Brain microvascular endothelial cell (primary cell): ENCODE results near the gene CHAMP1.

Source experiments
- DNase-seq: peaks from one replicate; pipeline ENCODE4 v3.0.0-alpha.2; 2020
- H3K27ac ChIP-seq: fragments of 250-450 bp; sonication (Bioruptor Pico); 2 replicates; pipeline ENCODE4 v1.5.1; 2020; ENCODE audit warnings: mild to moderate bottlenecking, moderate library complexity
- H3K27me3 ChIP-seq: fragments of 250-450 bp; sonication (Bioruptor Pico); replicated peaks from 2 replicates; pipeline ENCODE4 v1.5.1; 2020; ENCODE audit warnings: mild to moderate bottlenecking
- H3K36me3 ChIP-seq: fragments of 250-450 bp; sonication (Bioruptor Pico); replicated peaks from 2 replicates; pipeline ENCODE4 v1.5.1; 2020; ENCODE audit warnings: mild to moderate bottlenecking
- H3K4me3 ChIP-seq: 2 replicates; pipeline ENCODE4 v1.5.1; 2011; ENCODE audit warnings: low read depth, mild to moderate bottlenecking, control low read depth, low read length, moderate library complexity
- CTCF ChIP-seq: IDR thresholded peaks from 2 replicates; pipeline ENCODE4 v1.5.1; 2011; ENCODE audit warnings: low read depth, mild to moderate bottlenecking, moderate library complexity, low read length, control low read depth, inconsistent platforms; ENCODE audit errors: missing control alignments
- in situ Hi-C: cut with HindIII; loops from 2 replicates; pipeline ENCODE4 v1.10.0; 2017; ENCODE audit warnings: low sequenced_read_pairs, low pct_ligation_motif_present

The CHAMP1 gene

DNA sequence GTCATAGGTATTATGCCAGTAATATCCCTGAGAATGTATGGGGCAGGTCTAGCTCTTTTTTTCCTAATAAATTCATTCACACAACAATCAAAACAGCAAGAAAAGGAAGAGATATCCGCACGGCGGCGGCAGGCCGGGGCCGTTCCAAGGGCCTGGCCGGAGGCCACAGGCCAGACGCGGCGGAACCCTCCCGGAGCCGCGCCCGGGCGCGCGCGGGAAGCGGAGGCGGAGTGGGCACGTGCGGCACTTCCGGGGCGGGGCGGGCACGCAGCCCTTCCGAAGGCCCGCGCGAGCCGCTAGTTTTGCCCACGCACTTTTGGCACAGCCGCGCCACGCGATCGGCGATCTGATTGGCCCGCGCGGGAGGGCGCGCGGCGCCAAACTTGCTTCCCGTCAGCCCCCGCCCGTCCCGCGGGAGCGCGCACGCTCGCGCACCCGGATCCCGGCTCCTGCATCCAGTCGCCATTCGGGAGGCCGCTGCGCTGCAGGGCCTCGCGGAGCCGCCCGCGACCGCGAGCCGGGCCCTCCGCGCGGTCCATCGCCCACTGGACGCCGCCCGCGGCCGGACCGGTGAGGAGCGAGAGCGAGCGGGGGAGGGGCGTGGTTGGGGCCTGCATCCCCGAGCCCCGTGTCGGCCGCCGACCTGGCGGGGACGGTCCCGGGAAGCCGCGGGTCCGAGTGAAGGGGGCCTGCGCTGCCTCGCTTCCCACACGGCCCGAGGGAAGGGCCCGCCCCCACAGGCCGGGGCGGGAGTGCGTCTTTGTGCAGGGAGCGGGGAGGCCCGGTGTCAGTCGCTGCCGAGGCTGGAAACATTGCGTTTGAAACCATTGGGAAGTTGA, at the start of gene CHAMP1:
Gene CHAMP1, plus strand, starts transcription at position 430 of the 839 bp plus-strand sequence. CDS start 9,340 bp downstream, outside the sequence.
- H3K36me3 ChIP-seq = no peaks in the 10 kb centered on the region
- peak within 1 kb of the TSS; percentile 73 for H3K4me3 ChIP-seq
- TF ChIP-seq CTCF = no peak
- in situ Hi-C loops = no loop called here
- H3K27me3 ChIP-seq = no peaks in the 10 kb centered on the region
- DNase-seq = peak; percentile 93
- H3K27ac ChIP-seq = peak within 1 kb of the TSS; percentile 79

GRCh38 chr13:114264886-114265611, 49.3 kb upstream of the CHAMP1 start:
- no peak for TF ChIP-seq CTCF
- in situ Hi-C loops = no loop called here

GRCh38 chr13:114266241-114266640, 48.1 kb upstream of the CHAMP1 start:
- H3K27me3 ChIP-seq = no peaks in the 10 kb centered on the region
- in situ Hi-C loops = no loop called here
- H3K4me3 ChIP-seq = no peak overlapping the region
- H3K36me3 ChIP-seq = peaks cover 58% of the 10 kb centered on the region
- H3K27ac ChIP-seq = peak overlapping the region; percentile 84
- no peak for DNase-seq
- no peak for TF ChIP-seq CTCF

More at GRCh38 chr13:114264886-114265611, 49.3 kb upstream of the CHAMP1 start:
- Histone ChIP-seq H3K4me3 (no peak overlapping the region), H3K27ac (peak overlapping the region; percentile 84), H3K27me3 (no peaks in the 10 kb centered on the region), H3K36me3 (peaks cover 64% of the 10 kb centered on the region)
- peak; percentile 87 for DNase-seq

DNA sequence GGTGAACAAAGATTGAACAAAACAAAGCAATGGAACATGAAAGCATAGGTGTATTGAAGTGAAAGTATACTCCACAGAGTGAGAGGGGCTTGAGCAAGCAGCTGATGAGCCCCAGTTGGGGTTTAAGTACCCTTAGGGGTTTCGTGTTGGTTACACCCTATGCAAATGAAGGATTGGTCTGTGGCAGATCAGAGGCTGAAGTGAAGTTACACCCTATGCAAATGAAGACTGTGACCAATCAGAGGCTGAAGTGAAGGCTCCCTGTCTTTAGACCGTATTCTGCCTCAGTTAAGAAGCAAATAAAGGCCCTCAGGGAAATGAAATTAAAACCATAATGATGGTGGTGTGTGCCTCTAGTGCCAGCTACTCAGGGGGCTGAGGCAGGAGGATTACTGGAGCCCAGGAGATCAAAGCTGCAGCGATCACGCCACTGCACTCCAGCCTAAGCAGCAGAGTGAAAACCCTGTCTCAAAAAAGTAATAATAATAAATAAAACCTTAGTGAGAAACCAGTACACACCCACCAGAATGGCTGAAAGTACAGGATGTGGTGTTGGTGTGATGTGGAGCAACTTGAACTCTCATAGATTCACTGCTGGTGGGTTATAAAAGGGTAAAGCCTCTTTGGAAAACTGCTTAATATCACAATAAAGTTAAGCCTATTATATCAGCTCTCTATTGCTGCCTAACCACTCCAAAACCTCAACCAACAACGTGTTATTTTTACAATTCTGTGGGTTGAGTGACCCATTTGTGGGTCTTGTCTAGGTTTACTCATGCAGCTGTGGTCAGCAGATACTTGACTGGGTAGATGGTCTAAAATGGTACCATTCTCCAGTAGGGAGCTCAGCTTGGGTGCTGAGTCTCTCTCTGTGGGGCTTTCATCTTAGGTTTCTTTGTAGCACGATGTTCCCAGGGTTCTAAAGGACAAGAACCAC, 45.7 kb upstream of the CHAMP1 start:
- Histone ChIP-seq H3K27me3 (no peaks in the 10 kb centered on the region), H3K27ac (no peak overlapping the region), H3K4me3 (no peak overlapping the region), H3K36me3 (peaks cover 64% of the 10 kb centered on the region)
- TF ChIP-seq CTCF = no peak
- in situ Hi-C loops = no loop called here
- DNase-seq = no peak

DNA sequence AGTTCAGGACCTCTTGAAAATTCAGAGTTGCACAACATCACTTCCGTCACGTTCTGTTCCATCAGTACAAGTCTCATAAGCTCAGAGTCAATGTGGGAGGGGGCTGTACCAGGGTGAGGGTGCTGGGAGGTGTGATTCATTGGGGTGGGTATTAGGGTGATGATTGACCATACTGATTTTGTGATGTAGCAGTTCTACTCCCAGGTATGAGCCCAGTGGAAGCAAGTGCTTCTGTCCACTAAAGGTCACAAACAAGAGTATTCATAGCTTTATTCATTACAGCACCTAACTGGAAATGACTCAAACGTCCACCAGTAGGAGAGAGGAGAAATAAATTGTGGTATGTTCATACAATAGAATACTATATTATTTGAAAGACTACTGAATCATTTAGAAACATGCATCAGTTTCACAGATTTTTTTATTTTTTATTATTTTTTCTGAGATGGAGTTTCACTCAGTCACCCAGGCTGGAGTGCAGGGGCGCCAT, 45.0 kb upstream of the CHAMP1 start:
- in situ Hi-C loops = no loop called here
- H3K36me3 ChIP-seq = peaks cover 64% of the 10 kb centered on the region
- no peak overlapping the region for H3K27ac ChIP-seq
- no peak overlapping the region for H3K4me3 ChIP-seq
- no peaks in the 10 kb centered on the region for H3K27me3 ChIP-seq
- TF ChIP-seq CTCF = no peak
- DNase-seq = no peak
